GM12874 (cell line): Measurements from ENCODE around the gene PBLD.

Experiments used
- CTCF ChIP-seq: IDR thresholded peaks from 2 replicates; pipeline ENCODE4 v1.5.1; 2011; ENCODE audit warnings: low read depth, mild to moderate bottlenecking, control low read depth, low read length, moderate library complexity; ENCODE audit not compliant: insufficient read depth

Gene PBLD

GRCh38 chr10:68284062-68285001 is 48.4 kb downstream of the PBLD start:
- TF ChIP-seq CTCF: no peak

DNA sequence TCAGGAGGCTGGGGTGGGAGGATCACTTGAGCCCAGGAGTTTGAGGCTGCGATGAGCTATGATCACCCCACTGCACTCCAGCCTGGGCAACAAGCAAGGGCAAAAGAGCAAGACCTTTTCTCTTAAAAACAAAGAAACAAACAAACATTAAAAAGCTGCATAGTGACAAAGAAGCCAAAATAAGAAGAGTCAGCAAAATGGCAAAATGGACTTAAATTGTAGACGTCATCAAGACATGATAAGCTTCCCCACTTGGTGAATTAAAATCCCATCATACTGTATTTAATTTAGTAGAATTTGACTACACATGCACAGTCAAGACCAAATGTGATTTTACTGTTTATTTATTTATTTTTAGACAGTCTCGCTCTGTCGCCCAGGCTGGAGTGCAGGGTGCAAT is 52.0 kb downstream of the PBLD start:
- TF ChIP-seq CTCF: no peak

DNA sequence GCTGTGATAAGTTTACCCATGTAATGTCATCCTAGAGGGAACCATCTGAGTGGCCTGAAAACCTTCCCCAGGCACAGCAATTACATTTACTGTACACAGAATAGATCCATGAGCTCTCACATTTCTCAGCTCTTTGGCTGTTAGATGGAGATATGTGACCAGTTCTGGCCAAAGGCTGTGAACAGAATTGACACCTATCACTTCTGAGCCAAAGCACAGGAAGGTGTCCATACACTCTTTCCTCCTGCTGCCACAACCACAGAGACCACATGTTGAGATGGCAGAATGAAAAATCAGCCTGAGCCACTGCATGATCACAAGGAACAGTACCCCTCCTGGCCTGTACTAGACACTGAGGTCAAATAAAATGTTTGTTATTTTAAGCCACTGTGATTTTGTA is 56.5 kb downstream of the PBLD start:
- no peak for TF ChIP-seq CTCF

DNA sequence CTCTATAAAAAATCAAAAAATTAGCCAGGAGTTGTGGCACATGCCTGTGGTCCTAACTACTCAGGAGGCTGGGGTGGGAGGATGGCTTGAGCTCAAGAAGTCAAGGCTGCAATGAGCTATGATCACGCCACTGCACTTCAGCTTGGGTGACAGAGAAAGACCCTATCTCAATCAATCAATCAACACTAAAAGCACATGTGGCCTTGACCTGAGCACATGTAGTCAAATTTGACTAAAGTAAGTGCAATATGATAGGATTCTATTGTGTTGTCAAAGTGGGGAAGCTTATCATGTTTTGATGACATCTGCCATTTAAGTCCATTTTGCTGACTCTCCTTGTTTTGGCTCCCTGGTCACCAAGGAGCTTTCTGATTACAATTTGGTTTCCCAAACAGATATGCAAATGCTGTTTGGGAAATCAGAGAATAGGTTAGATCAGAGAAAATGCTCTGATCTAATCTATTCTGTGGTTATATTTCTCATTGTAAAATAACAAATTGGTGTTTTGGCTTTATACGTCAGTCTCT is 57.1 kb downstream of the PBLD start:
- TF ChIP-seq CTCF: no peak

GRCh38 chr10:68272833-68273232 is 59.9 kb downstream of the PBLD start:
- no peak for TF ChIP-seq CTCF

DNA sequence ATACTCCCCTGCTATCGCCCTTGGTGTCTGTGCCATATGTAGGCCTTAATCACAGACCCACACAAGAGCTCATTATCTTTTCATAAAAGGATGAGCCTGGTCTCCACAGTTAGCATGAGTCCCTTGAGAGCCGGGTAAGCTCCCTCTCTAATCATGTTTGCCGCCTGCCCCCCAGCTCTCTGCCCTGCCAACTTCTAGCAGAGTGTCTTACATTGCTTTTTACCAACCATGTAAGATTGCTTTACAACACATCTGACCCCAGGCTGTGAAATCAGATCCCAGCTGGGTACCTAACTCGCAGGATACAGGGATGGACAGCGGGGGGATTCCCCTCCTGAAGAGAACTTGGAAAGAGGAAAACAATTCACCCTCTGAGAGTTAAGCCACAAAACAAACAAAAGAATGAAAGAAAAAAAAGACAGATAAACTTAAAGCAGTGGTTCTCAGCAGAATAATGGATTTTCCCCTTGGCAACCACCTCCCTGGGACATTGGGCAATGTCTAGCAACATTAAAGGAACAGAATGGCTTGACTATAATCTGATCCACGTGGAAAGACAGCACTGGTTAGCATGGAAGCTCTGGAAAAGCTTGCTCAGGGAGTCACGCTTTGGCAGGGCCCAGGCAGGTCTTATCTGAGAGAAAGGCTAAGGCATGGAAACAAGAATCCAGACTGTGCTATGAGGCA is 61.4 kb downstream of the PBLD start:
- no peak for TF ChIP-seq CTCF

DNA sequence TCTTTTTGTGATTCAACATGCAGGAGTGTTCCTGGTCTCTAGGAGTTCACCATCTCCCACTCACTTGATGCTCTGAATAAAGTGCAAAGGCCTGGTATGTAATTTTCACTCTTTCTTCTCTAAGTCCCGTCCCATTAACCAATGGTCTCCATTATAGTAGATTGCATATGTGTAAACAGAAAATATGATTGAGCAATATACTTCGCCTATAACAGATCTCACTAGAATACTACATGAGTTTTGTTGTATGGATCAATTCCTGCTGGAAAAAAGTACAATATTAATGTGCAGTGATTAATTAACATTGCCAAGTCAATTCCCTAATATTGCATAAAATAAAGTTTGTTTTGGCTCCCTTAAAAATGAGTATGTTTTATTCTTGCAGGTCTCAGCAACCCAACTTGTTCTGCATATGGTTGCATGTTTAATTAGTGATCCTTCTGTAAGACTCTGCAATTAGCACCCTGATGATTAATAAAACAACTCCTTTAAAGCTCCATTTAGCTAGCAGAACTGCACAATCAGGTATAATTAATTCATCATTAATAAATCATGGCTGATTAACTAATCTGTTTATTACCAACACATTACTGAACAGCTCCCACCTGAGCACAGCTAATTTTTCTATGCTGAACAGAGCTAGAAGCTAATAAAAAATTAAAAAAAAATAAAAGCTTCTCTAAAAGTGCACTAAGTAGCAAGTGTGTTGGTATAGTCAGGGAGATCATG is 63.0 kb downstream of the PBLD start:
- no peak for TF ChIP-seq CTCF
